GM21526 (cell line): ENCODE measurements around the gene KCND3.

Source experiments
- ATAC-seq: cut with Tn5 transposase; IDR thresholded peaks from one replicate; pipeline ENCODE4 v1.9.1; 2021; ENCODE audit warnings: moderate library complexity; ENCODE audit not compliant: unreplicated experiment, low FRiP score

Gene KCND3

GRCh38 chr1:111961016-111961415, 28.5 kb downstream of the KCND3 start:
- ATAC-seq: no peak

GRCh38 chr1:111959436-111959835, 30.0 kb downstream of the KCND3 start:
- no peak for ATAC-seq

GRCh38 chr1:111958851-111959250, 30.6 kb downstream of the KCND3 start:
- ATAC-seq: no peak

GRCh38 chr1:111958075-111958474, 31.4 kb downstream of the KCND3 start:
- no peak for ATAC-seq

GRCh38 chr1:111956155-111956771, 33.2 kb downstream of the KCND3 start:
- no peak for ATAC-seq

- ATAC-seq: no peak
Observed at GRCh38 chr1:111955755-111956154, 33.7 kb downstream of the KCND3 start.

- ATAC-seq: no peak
Observed at GRCh38 chr1:111953797-111954196, 35.7 kb downstream of the KCND3 start.

- ATAC-seq: no peak
Observed at GRCh38 chr1:111952125-111952657, 37.3 kb downstream of the KCND3 start.

- ATAC-seq: no peak
Observed at GRCh38 chr1:111948209-111949171, 41.0 kb downstream of the KCND3 start.

GRCh38 chr1:111943846-111944749, 45.4 kb downstream of the KCND3 start:
- no peak for ATAC-seq

GRCh38 chr1:111943066-111943465, 46.4 kb downstream of the KCND3 start:
- ATAC-seq: no peak

- ATAC-seq: no peak
Observed at GRCh38 chr1:111938536-111938935, 50.9 kb downstream of the KCND3 start.

GRCh38 chr1:111938123-111938522, 51.3 kb downstream of the KCND3 start:
- no peak for ATAC-seq

- ATAC-seq: no peak
Observed at GRCh38 chr1:111937147-111937725, 52.2 kb downstream of the KCND3 start.

GRCh38 chr1:111934106-111934852, 55.2 kb downstream of the KCND3 start:
- no peak for ATAC-seq

- no peak for ATAC-seq
Observed at GRCh38 chr1:111930356-111930755, 59.1 kb downstream of the KCND3 start.

- no peak for ATAC-seq
Observed at GRCh38 chr1:111928531-111928930, 60.9 kb downstream of the KCND3 start.

- ATAC-seq: no peak
Observed at GRCh38 chr1:111927652-111928051, 61.8 kb downstream of the KCND3 start.

GRCh38 chr1:111924786-111925185, 64.7 kb downstream of the KCND3 start:
- no peak for ATAC-seq
